Loucy (cell line): ENCODE results near the gene P2RY8.

ENCODE experiments used
- H2AFZ ChIP-seq: fragments of 200-600 bp; sonication (generic); 2 replicates; pipeline ENCODE4 v1.6.0; 2016; ENCODE audit warnings: antibody characterized with exemption, mild to moderate bottlenecking, low read length, moderate library complexity
- H3F3A ChIP-seq: fragments of 200-600 bp; 2 replicates; pipeline ENCODE4 v1.6.0; 2016; ENCODE audit warnings: antibody characterized with exemption, low read depth, mild to moderate bottlenecking
- H3K27me3 ChIP-seq: fragments of 200-600 bp; sonication (generic); 2 replicates; pipeline ENCODE4 v1.6.1; 2014; ENCODE audit warnings: low read length, mild to moderate bottlenecking; ENCODE audit not compliant: insufficient read depth, poor library complexity, severe bottlenecking
- H3K36me3 ChIP-seq: fragments of 200-600 bp; sonication (generic); 2 replicates; pipeline ENCODE4 v1.6.1; 2016; ENCODE audit warnings: low read length; ENCODE audit not compliant: insufficient read depth
- H3K4me1 ChIP-seq: fragments of 200-600 bp; sonication (generic); 2 replicates; pipeline ENCODE4 v1.5.1; 2014; ENCODE audit warnings: low read length, mild to moderate bottlenecking; ENCODE audit not compliant: insufficient read depth, poor library complexity, severe bottlenecking
- H3K4me2 ChIP-seq: fragments of 200-600 bp; sonication (generic); 2 replicates; pipeline ENCODE4 v1.6.0; 2014; ENCODE audit warnings: antibody characterized with exemption, low read length, low read depth, mild to moderate bottlenecking; ENCODE audit not compliant: poor library complexity, severe bottlenecking
- H3K4me3 ChIP-seq: fragments of 200-600 bp; sonication (generic); 2 replicates; pipeline ENCODE4 v1.5.1; 2014; ENCODE audit warnings: low read length, mild to moderate bottlenecking, mixed read lengths; ENCODE audit not compliant: poor library complexity, severe bottlenecking
- H3K79me2 ChIP-seq: fragments of 200-600 bp; sonication (generic); 2 replicates; pipeline ENCODE4 v1.6.1; 2014; ENCODE audit warnings: low read length; ENCODE audit not compliant: insufficient read depth
- H3K9ac ChIP-seq: fragments of 200-600 bp; sonication (generic); 2 replicates; pipeline ENCODE4 v1.6.0; 2014; ENCODE audit warnings: mild to moderate bottlenecking, low read depth, low read length, moderate library complexity; ENCODE audit not compliant: poor library complexity, severe bottlenecking
- H3K9me2 ChIP-seq: fragments of 200-600 bp; sonication (generic); replicated peaks from 2 replicates; pipeline ENCODE4 v1.6.1; 2016; ENCODE audit warnings: low read depth, low read length, mixed read lengths
- H3K9me3 ChIP-seq: fragments of 200-600 bp; sonication (generic); 2 replicates; pipeline ENCODE4 v1.6.1; 2014; ENCODE audit warnings: mild to moderate bottlenecking, antibody characterized with exemption, low read length, low read depth; ENCODE audit not compliant: insufficient read depth
- H4K20me1 ChIP-seq: fragments of 200-600 bp; sonication (generic); 2 replicates; pipeline ENCODE4 v1.6.0; 2014; ENCODE audit warnings: antibody characterized with exemption, low read length, mild to moderate bottlenecking; ENCODE audit not compliant: insufficient read depth, poor library complexity, severe bottlenecking
- CTCF ChIP-seq: fragments of 200-600 bp; sonication (generic); conservative IDR thresholded peaks from 2 replicates; pipeline ENCODE4 v1.5.1; 2014; ENCODE audit warnings: mild to moderate bottlenecking, antibody characterized with exemption, low read length
- EZH2phosphoT487 ChIP-seq: fragments of 200-600 bp; IDR thresholded peaks from 2 replicates; pipeline ENCODE4 v1.6.1; 2018; ENCODE audit warnings: antibody characterized with exemption, mild to moderate bottlenecking, moderate library complexity, borderline replicate concordance

The P2RY8 gene

GRCh38 chrX:1420371-1420770 is 116.6 kb downstream of the P2RY8 start:
- H3K4me2 ChIP-seq: no peak overlapping the region
- no peaks in the 10 kb centered on the region for H4K20me1 ChIP-seq
- H3K4me3 ChIP-seq: no peak overlapping the region
- H2AFZ ChIP-seq: no peak overlapping the region
- TF ChIP-seq CTCF: no peak
- TF ChIP-seq EZH2phosphoT487: no peak
- H3K27me3 ChIP-seq: no peaks in the 10 kb centered on the region
- no peaks in the 10 kb centered on the region for H3K79me2 ChIP-seq
- H3K4me1 ChIP-seq: no peaks in the 10 kb centered on the region
- H3K9ac ChIP-seq: no peak overlapping the region
- peaks cover 6% of the 10 kb centered on the region; the same call in 1 of the 2 replicates for H3K36me3 ChIP-seq
- no peaks in the 10 kb centered on the region for H3F3A ChIP-seq
- peaks cover 7% of the 10 kb centered on the region; the same call in 1 of the 2 replicates for H3K9me3 ChIP-seq
- no peaks in the 10 kb centered on the region for H3K9me2 ChIP-seq

GRCh38 chrX:1419545-1420355 is 117.2 kb downstream of the P2RY8 start:
- Histone ChIP-seq H3K4me1 (no peaks in the 10 kb centered on the region), H3K4me3 (no peak overlapping the region), H3K36me3 (peaks cover 6% of the 10 kb centered on the region; the same call in 1 of the 2 replicates), H3K79me2 (no peaks in the 10 kb centered on the region), H3K9me2 (no peaks in the 10 kb centered on the region), H3K4me2 (no peak overlapping the region), H3K27me3 (no peaks in the 10 kb centered on the region), H3F3A (no peaks in the 10 kb centered on the region), H3K9ac (no peak overlapping the region), H4K20me1 (no peaks in the 10 kb centered on the region), H3K9me3 (peaks cover 7% of the 10 kb centered on the region; the same call in 1 of the 2 replicates), H2AFZ (no peak overlapping the region)
- no peak for TF ChIP-seq EZH2phosphoT487
- TF ChIP-seq CTCF: no peak

DNA sequence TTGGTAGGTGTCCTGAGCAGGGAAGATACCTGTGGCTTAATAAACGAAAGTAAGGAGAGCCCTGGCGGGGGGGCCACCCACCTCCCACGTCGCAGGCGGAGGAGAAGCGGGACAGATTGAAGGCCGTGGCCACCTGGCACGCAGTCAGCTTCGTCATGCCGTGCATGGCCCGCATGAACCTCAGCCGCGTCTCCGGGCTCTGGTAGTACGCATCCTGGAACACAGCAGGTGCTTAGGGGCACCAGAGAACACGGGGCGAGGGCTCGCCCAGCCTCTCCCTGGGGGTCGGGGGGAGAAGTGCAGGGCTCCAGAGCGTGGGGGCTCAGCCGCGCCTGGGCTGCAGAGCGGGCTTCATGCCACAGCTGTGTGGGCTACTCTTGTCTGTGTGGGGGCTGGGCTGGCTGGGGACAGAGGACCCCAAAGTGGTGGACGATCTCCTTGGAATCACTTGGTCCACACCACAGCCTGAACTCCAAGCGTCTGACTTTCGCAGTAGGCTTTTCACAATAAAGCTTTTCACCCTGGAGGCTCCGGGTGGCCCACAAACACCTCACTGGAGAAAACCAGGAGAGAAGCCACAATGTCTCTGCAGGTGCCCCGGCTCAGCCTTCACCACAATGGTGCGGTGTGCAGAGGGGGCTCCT is 118.0 kb downstream of the P2RY8 start:
- Histone ChIP-seq H3K79me2 (no peaks in the 10 kb centered on the region), H3K27me3 (no peaks in the 10 kb centered on the region), H3K9ac (no peak overlapping the region), H3K4me1 (no peaks in the 10 kb centered on the region), H3K4me2 (no peak overlapping the region), H3F3A (no peaks in the 10 kb centered on the region), H4K20me1 (no peaks in the 10 kb centered on the region), H3K4me3 (no peak overlapping the region), H3K36me3 (peaks cover 6% of the 10 kb centered on the region; the same call in 1 of the 2 replicates), H3K9me2 (no peaks in the 10 kb centered on the region), H3K9me3 (peaks cover 7% of the 10 kb centered on the region; the same call in 1 of the 2 replicates), H2AFZ (no peak overlapping the region)
- TF ChIP-seq EZH2phosphoT487: no peak
